H1 (cell line): ENCODE data around the gene IFT172. TPM values are rescaled to one million over a fixed set of nuclear protein-coding genes. Genes with fewer than 3 reads are reported as not detected.

Experiments
- CTCF ChIA-PET: fragments of 300-600 bp; sonication (Branson Sonifier 250); formaldehyde crosslinking; loops from one replicate; lab custom pipeline; 2021; ENCODE audit not compliant: partially characterized antibody; lab: Charles Lee
- POLR2A ChIA-PET: fragments of 300-600 bp; sonication (Branson Sonifier 250); formaldehyde crosslinking; loops from one replicate; lab custom pipeline; 2021; ENCODE audit warnings: inconsistent platforms; ENCODE audit not compliant: partially characterized antibody; lab: Charles Lee
- DNase-seq, 2 experiments: peaks; one replicate each; pipeline versions ENCODE4 v3.0.0 to v3.0.0-alpha.2; 2010 to 2022; ENCODE audit warnings: low spot score in 2 of 2, low read depth in 1 of 2, mixed read lengths in 1 of 2
- FAIRE-seq: peaks from 2 replicates; lab custom pipeline; 2011; peaks lifted over from hg19 to GRCh38; lab: Jason Lieb, UNC
- H2AFZ ChIP-seq: 2 replicates; pipeline ENCODE4 v1.8.1; 2012; ENCODE audit warnings: low read length, inconsistent platforms
- H2AK5ac ChIP-seq: 2 replicates; pipeline ENCODE4 v1.6.1; 2013; ENCODE audit warnings: low read depth, low read length
- H2BK120ac ChIP-seq: replicated peaks from 2 replicates; pipeline ENCODE3; 2013; ENCODE audit warnings: low read depth, low read length, inconsistent platforms
- H2BK12ac ChIP-seq: 2 replicates; pipeline ENCODE4 v1.6.1; 2013; ENCODE audit warnings: low read depth, low read length
- H2BK15ac ChIP-seq: 2 replicates; pipeline ENCODE4 v1.6.1; 2013; ENCODE audit warnings: low read length
- H2BK20ac ChIP-seq: 2 replicates; pipeline ENCODE4 v1.6.1; 2013; ENCODE audit warnings: low read length
- H2BK5ac ChIP-seq: 2 replicates; pipeline ENCODE4 v1.6.1; 2013; ENCODE audit warnings: low read depth, low read length
- H3K14ac ChIP-seq: 2 replicates; pipeline ENCODE4 v1.6.1; 2013; ENCODE audit warnings: inconsistent platforms; ENCODE audit not compliant: insufficient read length
- H3K18ac ChIP-seq: 2 replicates; pipeline ENCODE4 v1.6.1; 2013; ENCODE audit warnings: low read length; ENCODE audit errors: extremely low read depth
- H3K23ac ChIP-seq: 2 replicates; pipeline ENCODE4 v1.6.1; 2013; ENCODE audit warnings: inconsistent platforms; ENCODE audit not compliant: insufficient read length
- H3K23me2 ChIP-seq: 2 replicates; pipeline ENCODE4 v1.6.1; 2013; ENCODE audit warnings: low read depth, low read length
- H3K27ac ChIP-seq: 2 replicates; pipeline ENCODE4 v1.6.1; 2011; ENCODE audit warnings: low read depth, low read length, inconsistent platforms
- H3K27me3 ChIP-seq, 4 experiments: replicated peaks in 1 of 4; 1 replicate in 1 of 4; 2 replicates in 3 of 4; pipeline versions ENCODE4 v1.6.1 to v1.8.1; 2011 to 2013; ENCODE audit warnings: low read length in 3 of 4, mild to moderate bottlenecking in 3 of 4, inconsistent platforms in 2 of 4, mixed read lengths in 2 of 4, moderate library complexity in 1 of 4; ENCODE audit not compliant: control insufficient read depth in 3 of 4, insufficient read depth in 3 of 4; ENCODE audit errors: extremely low read depth in 1 of 4
- H3K36me3 ChIP-seq, 4 experiments: 2 replicates each; pipeline versions ENCODE4 v1.6.1 to v1.8.1; 2011 to 2013; ENCODE audit warnings: mild to moderate bottlenecking in 4 of 4, low read length in 3 of 4, moderate library complexity in 2 of 4, control low read depth in 1 of 4, inconsistent platforms in 1 of 4; ENCODE audit not compliant: insufficient read depth in 4 of 4, control insufficient read depth in 2 of 4
- H3K4ac ChIP-seq: replicated peaks from 2 replicates; pipeline ENCODE3; 2013; ENCODE audit warnings: low read length, low read depth, mixed read lengths, inconsistent platforms; ENCODE audit not compliant: insufficient read length
- H3K4me1 ChIP-seq, 4 experiments: replicated peaks in 1 of 4; 1 replicate in 1 of 4; 2 replicates in 3 of 4; pipeline versions ENCODE4 v1.6.1 to v1.8.1; 2011 to 2013; ENCODE audit warnings: low read length in 3 of 4, inconsistent platforms in 2 of 4, mixed read lengths in 1 of 4; ENCODE audit not compliant: insufficient read depth in 4 of 4, control insufficient read depth in 3 of 4
- H3K4me2 ChIP-seq, 2 experiments: 2 replicates each; pipeline versions ENCODE4 v1.6.1 to v1.8.1; 2011 to 2013; ENCODE audit warnings: low read depth in 2 of 2, low read length in 2 of 2, control low read depth in 1 of 2, inconsistent platforms in 1 of 2, mild to moderate bottlenecking in 1 of 2; ENCODE audit not compliant: insufficient read depth in 1 of 2
- H3K4me3 ChIP-seq, 4 experiments: fragments of 200-600, 300-600 bp in 1 of 4; sonication (generic), shearing (Covaris generic), sonication (Bioruptor Twin) in 1 of 4; 2 replicates each; pipeline versions ENCODE4 v1.5.1 to v1.8.1; 2011 to 2016; ENCODE audit warnings: low read length in 4 of 4, low read depth in 3 of 4, control low read depth in 2 of 4, inconsistent platforms in 2 of 4, mild to moderate bottlenecking in 2 of 4, mixed read lengths in 1 of 4, moderate library complexity in 1 of 4; ENCODE audit not compliant: insufficient read depth in 2 of 4; ENCODE audit errors: extremely low read depth in 1 of 4
- H3K56ac ChIP-seq: replicated peaks from 2 replicates; pipeline ENCODE3; 2013; ENCODE audit warnings: low read depth, mild to moderate bottlenecking, mixed read lengths, low read length, inconsistent platforms; ENCODE audit not compliant: insufficient read length
- H3K79me1 ChIP-seq: 2 replicates; pipeline ENCODE4 v1.6.1; 2013; ENCODE audit warnings: low read depth, low read length, control low read depth
- H3K79me2 ChIP-seq, 2 experiments: 2 replicates each; pipeline versions ENCODE4 v1.6.1 to v1.8.1; 2012 to 2013; ENCODE audit warnings: low read length in 2 of 2, mild to moderate bottlenecking in 2 of 2, inconsistent platforms in 1 of 2; ENCODE audit not compliant: insufficient read depth in 2 of 2, control insufficient read depth in 1 of 2
- H3K9ac ChIP-seq, 4 experiments: replicated peaks in 1 of 4; 1 replicate in 1 of 4; 2 replicates in 3 of 4; pipeline versions ENCODE4 v1.6.1 to v1.8.1; 2011 to 2013; ENCODE audit warnings: low read depth in 3 of 4, low read length in 3 of 4, control low read depth in 2 of 4, mild to moderate bottlenecking in 2 of 4, moderate library complexity in 2 of 4, inconsistent platforms in 1 of 4; ENCODE audit errors: extremely low read depth in 1 of 4
- H3K9me3 ChIP-seq, 2 experiments: 2 replicates each; pipeline versions ENCODE4 v1.6.1 to v1.8.1; 2012 to 2013; ENCODE audit warnings: mild to moderate bottlenecking in 2 of 2, moderate library complexity in 2 of 2, control low read depth in 1 of 2, inconsistent platforms in 1 of 2, low read depth in 1 of 2, low read length in 1 of 2, mixed read lengths in 1 of 2; ENCODE audit not compliant: insufficient read depth in 2 of 2
- H4K20me1 ChIP-seq, 2 experiments: replicated peaks in 1 of 2; 2 replicates each; pipeline versions ENCODE3 to v1.8.1; 2011 to 2013; ENCODE audit warnings: inconsistent platforms in 2 of 2, low read length in 2 of 2, mild to moderate bottlenecking in 1 of 2; ENCODE audit not compliant: insufficient read depth in 2 of 2, control insufficient read depth in 1 of 2
- H4K5ac ChIP-seq: 2 replicates; pipeline ENCODE4 v1.6.1; 2013; ENCODE audit warnings: low read length, low read depth, mixed read lengths, inconsistent platforms; ENCODE audit not compliant: insufficient read length
- H4K8ac ChIP-seq: 2 replicates; pipeline ENCODE4 v1.8.0; 2013; ENCODE audit warnings: mild to moderate bottlenecking, moderate library complexity, low read length, inconsistent platforms; ENCODE audit not compliant: insufficient read depth; ENCODE audit errors: extremely low read depth
- H4K91ac ChIP-seq: replicated peaks from 2 replicates; pipeline ENCODE3; 2013; ENCODE audit warnings: low read length, mixed read lengths, inconsistent platforms; ENCODE audit not compliant: insufficient read length
- ASH2L ChIP-seq: fragments of 200-600, 300-600 bp; sonication (generic); IDR thresholded peaks from one replicate; pipeline ENCODE4 v1.7.1; 2017; ENCODE audit warnings: low read length
- ATF3 ChIP-seq: IDR thresholded peaks from 2 replicates; pipeline ENCODE4 v1.6.1; 2011; ENCODE audit warnings: low read depth, mild to moderate bottlenecking, low read length; ENCODE audit not compliant: insufficient read depth
- CHD1 ChIP-seq: IDR thresholded peaks from 2 replicates; pipeline ENCODE4 v1.6.1; 2012; ENCODE audit warnings: low read depth, low read length, improper control_type of control experiment
- EZH2 ChIP-seq: fragments of 200-600 bp; sonication (generic); IDR thresholded peaks from 2 replicates; pipeline ENCODE4 v1.7.1; 2012; ENCODE audit warnings: low read depth, mild to moderate bottlenecking, moderate library complexity, low read length, inconsistent platforms; ENCODE audit not compliant: severe bottlenecking
- HDAC2 ChIP-seq, 2 experiments: fragments of 300-600 bp in 1 of 2; sonication (generic) in 1 of 2; IDR thresholded peaks; 2 replicates each; pipeline ENCODE4 v1.6.1; 2011 to 2012; ENCODE audit warnings: low read depth in 2 of 2, low read length in 2 of 2, mild to moderate bottlenecking in 2 of 2, moderate library complexity in 2 of 2, borderline replicate concordance in 1 of 2, inconsistent platforms in 1 of 2
- NRF1 ChIP-seq: IDR thresholded peaks from 2 replicates; pipeline ENCODE4 v1.6.1; 2011; ENCODE audit warnings: mild to moderate bottlenecking, low read depth, low read length, improper control_type of control experiment
- PHF8 ChIP-seq: fragments of 200-600 bp; sonication (generic); conservative IDR thresholded peaks from 2 replicates; pipeline ENCODE4 v1.7.1; 2012; ENCODE audit warnings: low read depth, mild to moderate bottlenecking, inconsistent platforms, low read length, moderate library complexity
- POLR2AphosphoS5 ChIP-seq: IDR thresholded peaks from 2 replicates; pipeline ENCODE4 v1.6.1; 2011; ENCODE audit warnings: low read depth, low read length
- POU5F1 ChIP-seq: IDR thresholded peaks from 2 replicates; pipeline ENCODE4 v1.6.1; 2011; ENCODE audit warnings: low read depth, mild to moderate bottlenecking, low read length, moderate library complexity
- SIN3A ChIP-seq, 2 experiments: IDR thresholded peaks in 1 of 2; conservative IDR thresholded peaks in 1 of 2; 2 replicates each; pipeline ENCODE4 v1.6.1; 2011 to 2012; ENCODE audit warnings: low read length in 2 of 2, improper control_type of control experiment in 1 of 2, low read depth in 1 of 2, mild to moderate bottlenecking in 1 of 2
- SP1 ChIP-seq: IDR thresholded peaks from 2 replicates; pipeline ENCODE4 v1.6.1; 2011; ENCODE audit warnings: low read depth, low read length
- SRF ChIP-seq: IDR thresholded peaks from 2 replicates; pipeline ENCODE4 v1.6.1; 2011; ENCODE audit warnings: mild to moderate bottlenecking, low read depth, low read length, moderate library complexity
- TAF7 ChIP-seq: optimal IDR thresholded peaks from 2 replicates; pipeline ENCODE3; 2011; ENCODE audit warnings: low read depth, mild to moderate bottlenecking, inconsistent platforms, low read length, moderate library complexity, borderline replicate concordance
- YY1 ChIP-seq: IDR thresholded peaks from 2 replicates; pipeline ENCODE4 v1.6.1; 2011; ENCODE audit warnings: low read depth, mild to moderate bottlenecking, low read length
- WGBS, 2 experiments: shearing (Covaris generic) in 1 of 2; methylation state at CpG; one replicate each; pipeline versions ENCODE4 v1.1.6 to v1.1.7; 2013 to 2015; ENCODE audit warnings: low lambda C conversion rate in 2 of 2, mixed read lengths in 2 of 2, inconsistent platforms in 1 of 2, low coverage in 1 of 2, missing lambda C conversion rate in 1 of 2; ENCODE audit not compliant: insufficient replicate concordance in 2 of 2, insufficient coverage in 1 of 2, insufficient read length in 1 of 2; ENCODE audit errors: extremely low coverage in 1 of 2, missing lambda C conversion rate in 1 of 2; 5-methylcytosine and 5-hydroxymethylcytosine counted together
- polyA plus RNA-seq, 7 experiments: library from polyadenylated mRNA; depleted of rRNA in 3 of 7; stranded (reverse) in 5 of 7; unstranded in 2 of 7; fragments of >200 nt in 5 of 7; fragments of 200-250 nt in 2 of 7; gene quantifications; 1 replicate in 5 of 7; 2 replicates in 1 of 7; 4 replicates in 1 of 7; pipeline versions ENCODE4 v1.2.1 to v1.2.3, GENCODE V29; 2011 to 2013; ENCODE audit warnings: missing spikeins in 2 of 7, mixed read lengths in 2 of 7
- total RNA-seq: library from RNA; stranded (reverse); fragmentation: NEBNext Ultra II Directional; extraction: Animal tissue kit (Norgen Biotek cat#: 25700); gene quantifications from 2 replicates; pipeline ENCODE4 v1.2.1, GENCODE V29; 2021

Gene IFT172
- total and polyA plus RNA-seq, 2 of the 8 experiments (the other 6 are each of a cell fraction or from before 2014, with no cell fraction given) = 13.5 to 14.0 TPM

DNA sequence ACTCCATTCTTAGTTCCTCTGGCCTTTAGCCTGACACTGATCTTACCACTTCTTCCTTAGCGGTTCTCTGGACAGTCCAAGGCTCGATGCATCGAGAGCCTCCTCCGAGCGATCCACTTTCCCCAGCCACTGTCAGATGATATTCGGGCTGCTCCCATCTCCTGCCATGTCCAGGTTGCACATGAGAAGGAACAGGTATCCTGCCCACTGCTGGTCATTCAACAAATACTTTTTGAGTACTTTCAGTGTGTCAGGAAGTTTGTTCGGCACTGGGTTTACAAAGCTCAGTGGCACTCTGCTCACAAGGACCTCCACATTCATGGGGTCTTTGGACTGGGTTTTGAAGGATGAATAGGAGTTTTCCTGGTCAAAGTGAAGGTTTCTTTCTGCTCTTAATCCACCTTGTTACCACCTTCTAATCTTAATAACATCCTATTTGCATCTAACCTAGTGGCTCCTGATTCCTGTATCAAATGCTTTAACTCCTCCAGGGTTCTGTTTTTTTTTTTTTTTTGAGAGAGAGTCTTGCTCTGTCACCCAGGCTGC, 32.9 kb upstream of the IFT172 start:
- Histone ChIP-seq H3K18ac (no peak overlapping the region), H3K23me2 (no peaks in the 10 kb centered on the region), H2AK5ac (no peak overlapping the region), H3K14ac (no peak overlapping the region), H2BK15ac (no peak overlapping the region), H3K27ac (no peak overlapping the region), H2AFZ (no peak overlapping the region), H4K8ac (no peak overlapping the region), H3K79me2 (no peaks in the 10 kb centered on the region), H4K5ac (no peak overlapping the region), H3K27me3 (no peaks in the 10 kb centered on the region), H3K23ac (no peak overlapping the region), H3K56ac (no peak overlapping the region), H3K9ac (no peak overlapping the region), H3K4ac (no peak overlapping the region), H3K4me1 (no peaks in the 10 kb centered on the region), H3K4me3 (no peak overlapping the region), H2BK5ac (no peak overlapping the region), H2BK12ac (no peak overlapping the region), H3K9me3 (no peaks in the 10 kb centered on the region), H4K91ac (no peak overlapping the region), H3K36me3 (no peaks in the 10 kb centered on the region), H2BK20ac (no peak overlapping the region), H4K20me1 (no peaks in the 10 kb centered on the region), H2BK120ac (no peak overlapping the region), H3K79me1 (no peaks in the 10 kb centered on the region), H3K4me2 (no peak overlapping the region)
- FAIRE-seq (no peak), DNase-seq (no peak)
- POLR2A ChIA-PET = no interaction called here
- WGBS, 2 experiments = 95% methylated on average over 7 of the region's 7 CpGs; no CpG with 5 or more reads in 1 of the 2 experiments
- CTCF ChIA-PET = interaction anchor here (1.0 kb wide), 1 partner anchor 13 kb away, joined by 3 read pairs; no protein-coding TSS in a partner anchor
- TF ChIP-seq EZH2 = no peak
- no peak for TF ChIP-seq PHF8
- no peak for TF ChIP-seq HDAC2 (IDR thresholded peaks at IDR 0.05; ENCODE audit: borderline replicate concordance in 1 of 2, low read depth in 2 of 2, low read length in 2 of 2)
- TF ChIP-seq SIN3A (conservative IDR thresholded peaks at IDR 0.05 in 1 of 2, IDR thresholded peaks at IDR 0.05 in 1 of 2; ENCODE audit: low read depth in 1 of 2, low read length in 2 of 2) = no peak
- no peak for TF ChIP-seq POU5F1
- TF ChIP-seq SP1 = no peak
- TF ChIP-seq CHD1 = no peak
- no peak for TF ChIP-seq SRF
- no peak for TF ChIP-seq ATF3
- TF ChIP-seq YY1 = no peak
- no peak for TF ChIP-seq ASH2L
- TF ChIP-seq POLR2AphosphoS5 = no peak
- no peak for TF ChIP-seq NRF1
- TF ChIP-seq TAF7 = no peak
